Lower leg skin (tissue), 4 donors: ENCODE measurements around the gene CRACR2B. TPM values are rescaled to one million over a fixed set of nuclear protein-coding genes. Genes with fewer than 3 reads are reported as not detected.
A peak's percentile ranks its signal among the peaks of the same experiment; 100 is the strongest.

Experiments
- DNase-seq, 2 donors: peaks; one replicate each; pipeline ENCODE4 v3.0.0-alpha.2; 2019; ENCODE audit warnings: low spot score in 2 of 2
- H3K4me3 ChIP-seq: fragments of 200-600 bp; sonication (generic); 2 replicates; pipeline ENCODE4 v1.5.1; 2017; ENCODE audit warnings: mild to moderate bottlenecking, low read depth; ENCODE audit not compliant: poor library complexity, severe bottlenecking
- CTCF ChIP-seq, 3 donors: fragments of 450-650 bp; IDR thresholded peaks; one replicate each; pipeline ENCODE4 v1.5.1; 2016; ENCODE audit warnings: antibody characterized with exemption in 3 of 3, mild to moderate bottlenecking in 3 of 3, moderate library complexity in 2 of 3
- POLR2A ChIP-seq, 2 donors: fragments of 450-650 bp; IDR thresholded peaks; one replicate each; pipeline ENCODE4 v1.6.1; 2016 to 2017; ENCODE audit warnings: antibody characterized with exemption in 2 of 2, mild to moderate bottlenecking in 1 of 2, moderate library complexity in 1 of 2
- WGBS, 2 donors: methylation state at CpG; one replicate each; pipeline ENCODE4 v1.1.5; 2018; 5-methylcytosine and 5-hydroxymethylcytosine counted together
- intact Hi-C: fragments of 100-400 bp; cut with DNase I; formaldehyde crosslinking; loops from one replicate; pipeline ENCODE4 v1.15.0; 2023; ENCODE audit warnings: low total_unique reads
- total RNA-seq, 4 donors: library from RNA; depleted of rRNA; stranded (reverse); fragments of >200 nt; gene quantifications; one replicate each; pipeline ENCODE4 v1.1.0, GENCODE V29; 2016

Gene CRACR2B
- total RNA-seq, 4 donors from 2014 or later = 14.5 to 47.9 (median 32.3) TPM

- no peak overlapping the region for H3K4me3 ChIP-seq
- DNase-seq = no peak
- 3 to 9% methylated on average over 34 to 60 of the region's 78 CpGs for WGBS, 2 donors
- TF ChIP-seq POLR2A (IDR thresholded peaks at IDR 0.05) (no peak), CTCF (IDR thresholded peaks at IDR 0.05) (no peak)
- intact Hi-C loops = no loop called here
Measured at GRCh38 chr11:830295-831117, 2.8 kb downstream of the CRACR2B start.

- 59 to 61% methylated on average over 20 to 27 of the region's 31 CpGs for WGBS, 2 donors
- intact Hi-C loops = no loop called here
- H3K4me3 ChIP-seq = no peak overlapping the region
Measured at GRCh38 chr11:831118-831864, 3.6 kb downstream of the CRACR2B start.

GRCh38 chr11:831961-832528, 4.3 kb downstream of the CRACR2B start:
- no peak for TF ChIP-seq CTCF (IDR thresholded peaks at IDR 0.05)
- TF ChIP-seq POLR2A (IDR thresholded peaks at IDR 0.05) = no peak
- WGBS, 2 donors = 69 to 71% methylated on average over 19 to 23 of the region's 23 CpGs
- no peak overlapping the region for H3K4me3 ChIP-seq
- DNase-seq = no peak
- intact Hi-C loops = no loop called here

More at GRCh38 chr11:831118-831864, 3.6 kb downstream of the CRACR2B start:
- DNase-seq = no peak
- TF ChIP-seq POLR2A (IDR thresholded peaks at IDR 0.05) = no peak
- no peak for TF ChIP-seq CTCF (IDR thresholded peaks at IDR 0.05)

- no peak for DNase-seq
- WGBS, 2 donors = 4 to 11% methylated on average over 5 to 12 of the region's 67 CpGs
- peak within 1 kb of the TSS; percentile 55 for H3K4me3 ChIP-seq
- TF ChIP-seq CTCF (IDR thresholded peaks at IDR 0.05) (no peak), POLR2A (IDR thresholded peaks at IDR 0.05) (no peak)
- intact Hi-C loops = no loop called here
Measured at GRCh38 chr11:832529-833113, 4.9 kb downstream of the CRACR2B start, which contains the start of gene CD151. TSS of gene CD151 (plus strand) at chr11:832952. CDS start at chr11:836070, 3,118 bp downstream.

GRCh38 chr11:833114-833791, 5.5 kb downstream of the CRACR2B start:
- peak overlapping the region; percentile 55 for H3K4me3 ChIP-seq
- WGBS, 2 donors = 0 to 2% methylated on average over 5 to 8 of the region's 55 CpGs
- no peak for TF ChIP-seq CTCF (IDR thresholded peaks at IDR 0.05)
- TF ChIP-seq POLR2A (IDR thresholded peaks at IDR 0.05) = no peak
- intact Hi-C loops = no loop called here
- DNase-seq = peak in 1 of 2 donors; percentile 93
